ENCODE data around the gene CXXC5.

DNA sequence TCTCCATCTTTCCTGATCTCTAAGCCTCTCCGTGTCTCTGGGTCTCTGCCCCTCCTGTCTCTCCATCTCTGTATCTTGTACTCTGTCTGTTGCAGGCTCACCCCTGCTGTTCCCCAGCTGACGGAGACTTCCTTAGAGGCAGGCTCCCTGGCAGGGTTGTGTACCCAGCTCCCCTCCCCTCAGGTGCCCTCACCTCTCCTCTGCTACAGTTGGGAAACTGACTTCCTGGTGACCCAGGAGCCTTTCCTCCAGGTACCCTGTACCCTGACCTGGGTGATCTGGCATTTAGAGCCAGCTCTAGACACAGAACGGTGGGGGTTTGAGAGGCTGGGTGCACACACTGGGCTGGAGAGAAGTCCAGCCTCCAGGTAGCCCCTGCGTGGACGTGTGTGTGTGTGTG lies 37.7 kb downstream of the CXXC5 start:
- no peak for TF ChIP-seq POLR2A (IDR thresholded peaks at IDR 0.05)
- TF ChIP-seq, protein P1, sequence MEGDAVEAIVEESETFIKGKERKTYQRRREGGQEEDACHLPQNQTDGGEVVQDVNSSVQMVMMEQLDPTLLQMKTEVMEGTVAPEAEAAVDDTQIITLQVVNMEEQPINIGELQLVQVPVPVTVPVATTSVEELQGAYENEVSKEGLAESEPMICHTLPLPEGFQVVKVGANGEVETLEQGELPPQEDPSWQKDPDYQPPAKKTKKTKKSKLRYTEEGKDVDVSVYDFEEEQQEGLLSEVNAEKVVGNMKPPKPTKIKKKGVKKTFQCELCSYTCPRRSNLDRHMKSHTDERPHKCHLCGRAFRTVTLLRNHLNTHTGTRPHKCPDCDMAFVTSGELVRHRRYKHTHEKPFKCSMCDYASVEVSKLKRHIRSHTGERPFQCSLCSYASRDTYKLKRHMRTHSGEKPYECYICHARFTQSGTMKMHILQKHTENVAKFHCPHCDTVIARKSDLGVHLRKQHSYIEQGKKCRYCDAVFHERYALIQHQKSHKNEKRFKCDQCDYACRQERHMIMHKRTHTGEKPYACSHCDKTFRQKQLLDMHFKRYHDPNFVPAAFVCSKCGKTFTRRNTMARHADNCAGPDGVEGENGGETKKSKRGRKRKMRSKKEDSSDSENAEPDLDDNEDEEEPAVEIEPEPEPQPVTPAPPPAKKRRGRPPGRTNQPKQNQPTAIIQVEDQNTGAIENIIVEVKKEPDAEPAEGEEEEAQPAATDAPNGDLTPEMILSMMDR (IDR thresholded peaks at IDR 0.05) = no peak
- no peak for TF ChIP-seq EP300 (IDR thresholded peaks at IDR 0.05)
